ENCODE data around the gene ARFRP1.
A peak's percentile ranks its signal among the peaks of the same experiment; 100 is the strongest.

- TF ChIP-seq CTCF (CRISPR knock-in tag; IDR thresholded peaks at IDR 0.05) (peak; percentile 35), FOSL1 (CRISPR knock-in tag; IDR thresholded peaks at IDR 0.05; ENCODE audit: borderline replicate concordance) (0 out of 2 replicates have a peak, but pooled peaks have one; percentile 6), CEBPZ (IDR thresholded peaks at IDR 0.05; ENCODE audit: low read length) (no peak), HOXD1 (CRISPR knock-in tag; IDR thresholded peaks at IDR 0.05) (no peak), ZFP41 (CRISPR knock-in tag; IDR thresholded peaks at IDR 0.05; ENCODE audit: borderline replicate concordance) (no peak), HMG20B (CRISPR knock-in tag; conservative IDR thresholded peaks at IDR 0.05) (no peak), ZNF12 (CRISPR knock-in tag; IDR thresholded peaks at IDR 0.05) (no peak), ARNTL (CRISPR knock-in tag; IDR thresholded peaks at IDR 0.05) (0 out of 2 replicates have a peak, but pooled peaks have one; percentile 22), EP300 (IDR thresholded peaks at IDR 0.05; ENCODE audit: low read depth in 2 of 2, low read length in 2 of 2) (no peak), EP300 (CRISPR knock-in tag; IDR thresholded peaks at IDR 0.05; ENCODE audit: borderline replicate concordance) (no peak)
Measured at GRCh38 chr20:63696628-63697356, 11.0 kb downstream of the ARFRP1 start, which contains the start of gene TNFRSF6B.
